ENCODE measurements around the gene REEP1.

Gene REEP1

GRCh38 chr2:86372133-86372532 lies 34.7 kb upstream of the REEP1 start:
- peak overlapping the region; percentile 79 for H3K27ac ChIP-seq
- no peak for TF ChIP-seq CTCF (conservative IDR thresholded peaks at IDR 0.05)

GRCh38 chr2:86371527-86371926 lies 34.1 kb upstream of the REEP1 start:
- TF ChIP-seq CTCF (conservative IDR thresholded peaks at IDR 0.05): no peak

DNA sequence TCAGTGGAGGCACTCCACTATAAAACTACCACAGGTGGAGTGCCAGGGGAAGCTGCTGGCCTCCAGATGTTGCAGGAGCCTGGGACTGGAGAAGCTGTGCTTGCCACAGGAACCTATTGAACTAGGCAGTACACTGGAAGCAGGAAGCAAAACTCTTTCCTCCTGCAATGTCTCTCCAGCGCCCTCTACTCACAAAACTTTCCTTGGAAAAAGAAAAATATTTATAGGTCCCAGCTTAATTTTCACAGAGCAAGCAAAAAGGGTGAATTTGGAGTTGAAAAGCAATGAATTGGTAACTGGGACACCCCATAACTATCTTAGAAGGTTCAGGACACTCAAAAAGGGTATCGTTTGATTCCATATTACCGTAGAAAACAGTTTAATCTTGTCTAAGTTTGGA lies 33.2 kb upstream of the REEP1 start:
- H3K27ac ChIP-seq: peak overlapping the region; percentile 79
- peak; percentile 50 for TF ChIP-seq CTCF (conservative IDR thresholded peaks at IDR 0.05)

More at GRCh38 chr2:86371527-86371926, 34.1 kb upstream of the REEP1 start:
- peak overlapping the region; percentile 79 for H3K27ac ChIP-seq

DNA sequence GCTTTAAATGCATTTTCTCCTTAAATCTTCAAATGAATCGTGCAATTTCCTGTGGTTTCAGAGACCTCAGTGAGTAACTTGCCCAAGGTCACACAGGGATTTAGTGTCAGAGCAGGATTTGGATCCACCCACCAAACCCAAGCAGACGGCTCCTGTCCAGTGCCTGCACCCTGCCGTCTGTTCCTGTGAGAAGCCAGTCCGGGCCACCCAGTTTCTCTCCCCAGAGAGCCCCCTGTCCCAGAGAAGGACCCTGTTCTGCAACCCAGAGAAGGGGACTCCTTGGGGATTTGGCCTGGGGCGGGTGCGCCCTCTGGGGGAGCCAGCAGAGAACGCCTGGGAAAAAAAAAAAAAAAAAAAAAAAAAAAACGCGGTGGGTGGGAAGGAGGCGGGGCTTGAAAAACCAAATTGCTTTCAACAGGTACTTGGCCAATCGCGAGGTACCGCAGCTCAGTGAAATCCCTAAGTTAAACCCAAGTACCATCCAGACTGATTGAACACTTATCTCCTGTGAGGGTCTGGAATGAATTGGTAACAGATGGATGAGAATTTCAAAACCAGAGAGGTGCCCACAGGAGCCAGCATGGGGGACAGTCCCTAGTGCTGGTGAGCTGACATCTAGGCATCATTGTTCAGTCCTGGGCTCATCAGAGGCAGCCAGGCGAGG lies 30.9 kb upstream of the REEP1 start:
- peak; percentile 87 for TF ChIP-seq CTCF (conservative IDR thresholded peaks at IDR 0.05)
- H3K27ac ChIP-seq: peak overlapping the region; percentile 40

GRCh38 chr2:86367499-86367777 lies 30.0 kb upstream of the REEP1 start:
- TF ChIP-seq CTCF (conservative IDR thresholded peaks at IDR 0.05): no peak
- peak overlapping the region; percentile 40; the same call in 1 of the 2 replicates for H3K27ac ChIP-seq

DNA sequence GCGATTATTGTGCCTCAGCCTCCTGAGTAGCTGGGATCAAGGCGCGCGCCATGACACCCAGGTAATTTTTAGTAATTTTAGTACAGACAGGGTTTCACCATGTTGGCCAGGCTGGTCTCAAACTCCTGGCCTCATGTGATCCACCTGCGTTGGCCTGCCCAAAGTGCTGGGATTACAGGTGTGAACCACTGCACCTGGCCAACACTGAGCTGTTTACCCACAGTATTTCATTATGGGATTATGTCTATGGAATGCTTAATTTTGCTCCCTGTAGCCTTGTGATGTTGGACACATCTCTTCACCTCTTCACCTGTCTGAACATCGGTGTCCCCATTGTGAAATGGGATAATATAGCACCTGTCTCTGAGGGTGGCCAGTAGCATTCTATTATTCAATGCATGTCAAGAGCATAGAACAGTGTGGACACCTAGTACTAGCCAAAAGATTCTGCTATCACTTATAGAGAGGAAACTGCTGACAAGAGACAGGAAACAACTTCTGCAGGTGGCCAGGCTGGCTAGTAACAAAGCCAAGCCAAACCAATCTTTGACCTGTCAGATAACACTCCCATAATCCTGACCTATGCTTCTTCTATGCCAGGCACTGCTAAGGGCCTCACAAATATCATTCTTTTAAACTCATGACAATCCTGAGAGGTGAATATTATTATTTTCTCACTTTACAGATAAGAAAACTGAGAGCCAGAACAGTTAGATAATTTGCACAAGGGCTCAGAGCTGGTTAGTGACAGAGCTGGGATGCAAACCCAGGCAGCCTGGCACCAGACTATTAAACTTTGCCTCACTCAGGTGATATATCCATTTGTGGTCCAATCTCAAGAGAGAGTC lies 29.4 kb upstream of the REEP1 start:
- no peak for TF ChIP-seq CTCF (conservative IDR thresholded peaks at IDR 0.05)
- peak overlapping the region; percentile 40; the same call in 1 of the 2 replicates for H3K27ac ChIP-seq

- no peak overlapping the region for H3K27ac ChIP-seq
- no peak for TF ChIP-seq CTCF (conservative IDR thresholded peaks at IDR 0.05)
These were observed 27.5 kb upstream of the REEP1 start for GRCh38 chr2:86364894-86365293.
